ENCODE results near the gene ELMO1.

DNA sequence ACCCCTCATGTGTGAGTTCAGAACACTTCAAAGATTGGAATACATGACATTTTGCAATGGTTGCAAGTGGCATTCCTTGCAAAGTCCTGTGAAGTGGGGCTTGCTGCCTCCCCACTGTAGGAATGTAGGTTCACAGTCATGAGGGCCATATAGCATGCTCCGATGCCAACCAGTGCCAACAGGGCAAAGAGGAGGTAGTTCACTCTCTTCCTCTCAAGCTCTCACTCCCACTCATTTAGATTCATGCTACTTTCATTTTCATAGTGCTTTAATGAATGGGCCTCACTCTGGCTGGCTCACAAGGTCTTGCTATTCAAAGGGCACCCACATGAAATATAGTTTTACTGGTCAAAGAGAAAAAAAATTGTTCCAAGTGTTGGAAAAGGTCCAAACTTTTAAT is 554.5 kb downstream of the ELMO1 start:
- TF ChIP-seq, protein P1, sequence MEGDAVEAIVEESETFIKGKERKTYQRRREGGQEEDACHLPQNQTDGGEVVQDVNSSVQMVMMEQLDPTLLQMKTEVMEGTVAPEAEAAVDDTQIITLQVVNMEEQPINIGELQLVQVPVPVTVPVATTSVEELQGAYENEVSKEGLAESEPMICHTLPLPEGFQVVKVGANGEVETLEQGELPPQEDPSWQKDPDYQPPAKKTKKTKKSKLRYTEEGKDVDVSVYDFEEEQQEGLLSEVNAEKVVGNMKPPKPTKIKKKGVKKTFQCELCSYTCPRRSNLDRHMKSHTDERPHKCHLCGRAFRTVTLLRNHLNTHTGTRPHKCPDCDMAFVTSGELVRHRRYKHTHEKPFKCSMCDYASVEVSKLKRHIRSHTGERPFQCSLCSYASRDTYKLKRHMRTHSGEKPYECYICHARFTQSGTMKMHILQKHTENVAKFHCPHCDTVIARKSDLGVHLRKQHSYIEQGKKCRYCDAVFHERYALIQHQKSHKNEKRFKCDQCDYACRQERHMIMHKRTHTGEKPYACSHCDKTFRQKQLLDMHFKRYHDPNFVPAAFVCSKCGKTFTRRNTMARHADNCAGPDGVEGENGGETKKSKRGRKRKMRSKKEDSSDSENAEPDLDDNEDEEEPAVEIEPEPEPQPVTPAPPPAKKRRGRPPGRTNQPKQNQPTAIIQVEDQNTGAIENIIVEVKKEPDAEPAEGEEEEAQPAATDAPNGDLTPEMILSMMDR (IDR thresholded peaks at IDR 0.05) = no peak
- no peak for TF ChIP-seq POLR2A (IDR thresholded peaks at IDR 0.05)

Data from heart left ventricle (tissue), 13 donors.